Measurements from ENCODE around the gene RPL39L. TPM values are rescaled to one million over a fixed set of nuclear protein-coding genes. Genes with fewer than 3 reads are reported as not detected.

Gene RPL39L
- total and polyA plus RNA-seq, 2 of the 13 experiments (the other 11 are each of a cell fraction or from before 2014, with no cell fraction given) = not detected

- TF ChIP-seq NR2F6 (IDR thresholded peaks at IDR 0.05) = no peak
- TF ChIP-seq NR2F6 (CRISPR knock-in tag; IDR thresholded peaks at IDR 0.05) = no peak
- no peak for TF ChIP-seq ZNF510 (CRISPR knock-in tag; IDR thresholded peaks at IDR 0.05; ENCODE audit: low read depth)
- 0 out of 2 replicates have a peak, but pooled peaks have one; percentile 26 for TF ChIP-seq ZNF614 (CRISPR knock-in tag; IDR thresholded peaks at IDR 0.05; ENCODE audit: borderline replicate concordance)
- no peak for TF ChIP-seq MXD4 (CRISPR knock-in tag; IDR thresholded peaks at IDR 0.05)
- TF ChIP-seq ZBTB10 (CRISPR knock-in tag; IDR thresholded peaks at IDR 0.05; ENCODE audit: borderline replicate concordance) = no peak
- TF ChIP-seq JUN (CRISPR knock-in tag; IDR thresholded peaks at IDR 0.05) = no peak
- TF ChIP-seq ZNF331 (CRISPR knock-in tag; IDR thresholded peaks at IDR 0.05) = 0 out of 2 replicates have a peak, but pooled peaks have one; percentile 18
- no peak for TF ChIP-seq RBM39 (IDR thresholded peaks at IDR 0.05; ENCODE audit: low read depth, low read length, poor library complexity, severe bottlenecking)
- no peak for TF ChIP-seq ATRX (CRISPR knock-in tag; IDR thresholded peaks at IDR 0.05; ENCODE audit: borderline replicate concordance)
- TF ChIP-seq ZNF251 (CRISPR knock-in tag; IDR thresholded peaks at IDR 0.05) = no peak
- TF ChIP-seq SMARCC2 (IDR thresholded peaks at IDR 0.05) = no peak
- TF ChIP-seq CAMTA2 (CRISPR knock-in tag; IDR thresholded peaks at IDR 0.05; ENCODE audit: borderline replicate concordance) = no peak
- TF ChIP-seq ATF5 (CRISPR knock-in tag; IDR thresholded peaks at IDR 0.05; ENCODE audit: low read depth) = no peak
- TF ChIP-seq NCOR1 (IDR thresholded peaks at IDR 0.05; ENCODE audit: borderline replicate concordance, low read length) = no peak
- TF ChIP-seq TAF15 (IDR thresholded peaks at IDR 0.05; ENCODE audit: low read depth, low read length, poor library complexity, severe bottlenecking) = no peak
- no peak for TF ChIP-seq ZFP62 (CRISPR knock-in tag; IDR thresholded peaks at IDR 0.05)
- TF ChIP-seq ZBTB8A (CRISPR knock-in tag; IDR thresholded peaks at IDR 0.05; ENCODE audit: borderline replicate concordance, low read depth) = no peak
- no peak for TF ChIP-seq ZNF883 (CRISPR knock-in tag; IDR thresholded peaks at IDR 0.05; ENCODE audit: not compliant biosample characterization)
- TF ChIP-seq ZNF800 (CRISPR knock-in tag; IDR thresholded peaks at IDR 0.05) = no peak
- TF ChIP-seq, protein P1, sequence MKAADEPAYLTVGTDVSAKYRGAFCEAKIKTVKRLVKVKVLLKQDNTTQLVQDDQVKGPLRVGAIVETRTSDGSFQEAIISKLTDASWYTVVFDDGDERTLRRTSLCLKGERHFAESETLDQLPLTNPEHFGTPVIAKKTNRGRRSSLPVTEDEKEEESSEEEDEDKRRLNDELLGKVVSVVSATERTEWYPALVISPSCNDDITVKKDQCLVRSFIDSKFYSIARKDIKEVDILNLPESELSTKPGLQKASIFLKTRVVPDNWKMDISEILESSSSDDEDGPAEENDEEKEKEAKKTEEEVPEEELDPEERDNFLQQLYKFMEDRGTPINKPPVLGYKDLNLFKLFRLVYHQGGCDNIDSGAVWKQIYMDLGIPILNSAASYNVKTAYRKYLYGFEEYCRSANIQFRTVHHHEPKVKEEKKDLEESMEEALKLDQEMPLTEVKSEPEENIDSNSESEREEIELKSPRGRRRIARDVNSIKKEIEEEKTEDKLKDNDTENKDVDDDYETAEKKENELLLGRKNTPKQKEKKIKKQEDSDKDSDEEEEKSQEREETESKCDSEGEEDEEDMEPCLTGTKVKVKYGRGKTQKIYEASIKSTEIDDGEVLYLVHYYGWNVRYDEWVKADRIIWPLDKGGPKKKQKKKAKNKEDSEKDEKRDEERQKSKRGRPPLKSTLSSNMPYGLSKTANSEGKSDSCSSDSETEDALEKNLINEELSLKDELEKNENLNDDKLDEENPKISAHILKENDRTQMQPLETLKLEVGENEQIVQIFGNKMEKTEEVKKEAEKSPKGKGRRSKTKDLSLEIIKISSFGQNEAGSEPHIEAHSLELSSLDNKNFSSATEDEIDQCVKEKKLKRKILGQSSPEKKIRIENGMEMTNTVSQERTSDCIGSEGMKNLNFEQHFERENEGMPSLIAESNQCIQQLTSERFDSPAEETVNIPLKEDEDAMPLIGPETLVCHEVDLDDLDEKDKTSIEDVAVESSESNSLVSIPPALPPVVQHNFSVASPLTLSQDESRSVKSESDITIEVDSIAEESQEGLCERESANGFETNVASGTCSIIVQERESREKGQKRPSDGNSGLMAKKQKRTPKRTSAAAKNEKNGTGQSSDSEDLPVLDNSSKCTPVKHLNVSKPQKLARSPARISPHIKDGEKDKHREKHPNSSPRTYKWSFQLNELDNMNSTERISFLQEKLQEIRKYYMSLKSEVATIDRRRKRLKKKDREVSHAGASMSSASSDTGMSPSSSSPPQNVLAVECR (CRISPR knock-in tag; IDR thresholded peaks at IDR 0.05; ENCODE audit: borderline replicate concordance) = no peak
These were observed 58.4 kb downstream of the RPL39L start (continued) for GRCh38 chr3:187080799-187081450.

All from HepG2 (cell line).